H9 (cell line): Measurements from ENCODE around the gene NSUN2. TPM values are rescaled to one million over a fixed set of nuclear protein-coding genes. Genes with fewer than 3 reads are reported as not detected.

ENCODE experiments used
- DNase-seq: peaks from one replicate; pipeline ENCODE4 v3.0.0-alpha.2; 2017
- H2AFZ ChIP-seq: one replicate; pipeline ENCODE4 v1.6.1; 2013; ENCODE audit warnings: mild to moderate bottlenecking, low read length, control low read depth, moderate library complexity
- H2AK5ac ChIP-seq: 2 replicates; pipeline ENCODE4 v1.6.1; 2013; ENCODE audit warnings: low read length, control low read depth, mixed read lengths; ENCODE audit not compliant: insufficient read length
- H2BK120ac ChIP-seq: one replicate; pipeline ENCODE4 v1.6.1; 2013; ENCODE audit warnings: low read depth, mild to moderate bottlenecking, low read length, control low read depth, inconsistent platforms; ENCODE audit not compliant: poor library complexity, severe bottlenecking
- H2BK12ac ChIP-seq: 2 replicates; pipeline ENCODE4 v1.6.1; 2013; ENCODE audit warnings: low read length, control low read depth, mixed read lengths, low read depth; ENCODE audit not compliant: insufficient read length
- H2BK15ac ChIP-seq: 2 replicates; pipeline ENCODE4 v1.6.1; 2013; ENCODE audit warnings: low read depth, low read length, control low read depth
- H2BK20ac ChIP-seq: one replicate; pipeline ENCODE4 v1.6.1; 2013; ENCODE audit warnings: low read depth, mild to moderate bottlenecking, low read length, control low read depth, inconsistent platforms; ENCODE audit not compliant: poor library complexity, severe bottlenecking
- H2BK5ac ChIP-seq: 2 replicates; pipeline ENCODE4 v1.6.1; 2013; ENCODE audit warnings: low read length, control low read depth, mixed read lengths; ENCODE audit not compliant: insufficient read length
- H3K14ac ChIP-seq: 2 replicates; pipeline ENCODE4 v1.6.1; 2013; ENCODE audit warnings: low read length, control low read depth; ENCODE audit not compliant: insufficient read depth
- H3K18ac ChIP-seq: 2 replicates; pipeline ENCODE4 v1.6.1; 2013; ENCODE audit warnings: low read depth, mild to moderate bottlenecking, mixed read lengths, low read length, control low read depth; ENCODE audit not compliant: insufficient read length
- H3K23ac ChIP-seq: 2 replicates; pipeline ENCODE4 v1.6.1; 2013; ENCODE audit warnings: low read length, control low read depth, mixed read lengths, low read depth; ENCODE audit not compliant: insufficient read length
- H3K23me2 ChIP-seq: 2 replicates; pipeline ENCODE4 v1.6.1; 2013; ENCODE audit warnings: low read depth, mild to moderate bottlenecking, mixed read lengths, low read length, control low read depth; ENCODE audit not compliant: insufficient read length, poor library complexity, severe bottlenecking
- H3K27ac ChIP-seq: 2 replicates; pipeline ENCODE4 v1.5.1; 2013; ENCODE audit warnings: low read length, control low read depth, mixed read lengths, low read depth; ENCODE audit not compliant: insufficient read length
- H3K27me3 ChIP-seq: 2 replicates; pipeline ENCODE4 v1.6.1; 2013; ENCODE audit warnings: low read length, control low read depth, inconsistent platforms; ENCODE audit not compliant: insufficient read depth
- H3K4ac ChIP-seq: 2 replicates; pipeline ENCODE4 v1.6.1; 2013; ENCODE audit warnings: low read depth, mild to moderate bottlenecking, control low read depth, inconsistent platforms, low read length, moderate library complexity
- H3K4me1 ChIP-seq: 2 replicates; pipeline ENCODE4 v1.6.1; 2013; ENCODE audit warnings: low read length, control low read depth, inconsistent platforms; ENCODE audit not compliant: insufficient read depth
- H3K4me2 ChIP-seq: 2 replicates; pipeline ENCODE4 v1.6.1; 2013; ENCODE audit warnings: low read length, control low read depth, mixed read lengths; ENCODE audit not compliant: insufficient read length, insufficient read depth
- H3K56ac ChIP-seq: 2 replicates; pipeline ENCODE4 v1.6.1; 2013; ENCODE audit warnings: low read depth, mild to moderate bottlenecking, mixed read lengths, low read length, control low read depth; ENCODE audit not compliant: insufficient read length
- H3K79me1 ChIP-seq: 2 replicates; pipeline ENCODE4 v1.6.1; 2013; ENCODE audit warnings: low read depth, mild to moderate bottlenecking, moderate library complexity, low read length, control low read depth, inconsistent platforms; ENCODE audit not compliant: insufficient read depth, poor library complexity, severe bottlenecking
- H3K79me2 ChIP-seq: 2 replicates; pipeline ENCODE4 v1.6.1; 2013; ENCODE audit warnings: low read length, control low read depth, inconsistent platforms; ENCODE audit not compliant: insufficient read depth
- H3K9ac ChIP-seq: 2 replicates; pipeline ENCODE4 v1.6.1; 2013; ENCODE audit warnings: low read length, control low read depth, mixed read lengths; ENCODE audit not compliant: insufficient read length; ENCODE audit errors: extremely low read depth
- H3K9me3 ChIP-seq: one replicate; pipeline ENCODE4 v1.6.1; 2013; ENCODE audit warnings: low read depth, low read length, inconsistent platforms; ENCODE audit not compliant: control insufficient read depth
- H3T11ph ChIP-seq: one replicate; pipeline ENCODE4 v1.6.1; 2013; ENCODE audit warnings: mild to moderate bottlenecking, low read length, control low read depth, inconsistent platforms
- H4K20me1 ChIP-seq: one replicate; pipeline ENCODE4 v1.6.1; 2013; ENCODE audit not compliant: control insufficient read depth, insufficient read length, insufficient read depth
- H4K5ac ChIP-seq: 2 replicates; pipeline ENCODE4 v1.6.1; 2013; ENCODE audit warnings: low read depth, mild to moderate bottlenecking, mixed read lengths, low read length, control low read depth; ENCODE audit not compliant: insufficient read length
- H4K8ac ChIP-seq: replicated peaks from 2 replicates; pipeline ENCODE4 v1.6.1; 2013; ENCODE audit warnings: low read length, control low read depth, mixed read lengths, low read depth; ENCODE audit not compliant: insufficient read length
- H4K91ac ChIP-seq: 2 replicates; pipeline ENCODE4 v1.6.1; 2013; ENCODE audit warnings: low read depth, mild to moderate bottlenecking, moderate library complexity, mixed read lengths, low read length, control low read depth; ENCODE audit not compliant: insufficient read length
- H3K27ac Mint-ChIP-seq, 3 experiments: 2 replicates in 2 of 3; 3 replicates in 1 of 3; pipeline ENCODE4 v1.8.0; 2020 to 2021; ENCODE audit warnings: mixed read lengths in 3 of 3, mild to moderate bottlenecking in 1 of 3, moderate library complexity in 1 of 3
- H3K27me3 Mint-ChIP-seq: 2 replicates; pipeline ENCODE4 v1.8.0; 2021; ENCODE audit warnings: low read depth, mild to moderate bottlenecking, moderate library complexity, mixed read lengths
- H3K36me3 Mint-ChIP-seq, 3 experiments: 2 replicates in 2 of 3; 3 replicates in 1 of 3; pipeline ENCODE4 v1.8.0; 2020 to 2021; ENCODE audit warnings: low read depth in 3 of 3, mixed read lengths in 3 of 3; ENCODE audit not compliant: insufficient read depth in 1 of 3
- H3K4me1 Mint-ChIP-seq, 2 experiments: 2 replicates each; pipeline ENCODE4 v1.8.0; 2020; ENCODE audit warnings: mixed read lengths in 2 of 2
- H3K4me3 Mint-ChIP-seq, 2 experiments: 2 replicates in 1 of 2; 3 replicates in 1 of 2; pipeline ENCODE4 v1.8.0; 2020 to 2021; ENCODE audit warnings: mild to moderate bottlenecking in 2 of 2, mixed read lengths in 2 of 2, moderate library complexity in 1 of 2
- H3K9me3 Mint-ChIP-seq, 2 experiments: 2 replicates in 1 of 2; 3 replicates in 1 of 2; pipeline ENCODE4 v1.8.0; 2020; ENCODE audit warnings: mild to moderate bottlenecking in 2 of 2, mixed read lengths in 2 of 2, moderate library complexity in 1 of 2
- CTCF ChIP-seq: fragments of 200-600 bp; sonication (generic); conservative IDR thresholded peaks from 3 replicates; pipeline ENCODE4 v1.8.0; 2021; ENCODE audit warnings: antibody characterized with exemption, mild to moderate bottlenecking
- WGBS: extraction: QIAGEN DNeasy Blood & Tissue Kit; methylation state at CpG from one replicate; pipeline ENCODE4 v1.1.7; 2013; ENCODE audit warnings: missing lambda C conversion rate, low lambda C conversion rate, mixed read lengths; ENCODE audit not compliant: insufficient read length; ENCODE audit errors: extremely low coverage; 5-methylcytosine and 5-hydroxymethylcytosine counted together
- total RNA-seq: library from RNA; stranded (reverse); gene quantifications from 2 replicates; pipeline ENCODE4 v1.2.1, GENCODE V29; 2021

Gene NSUN2
- total RNA-seq, 1 experiment from 2014 or later = 115 TPM

DNA sequence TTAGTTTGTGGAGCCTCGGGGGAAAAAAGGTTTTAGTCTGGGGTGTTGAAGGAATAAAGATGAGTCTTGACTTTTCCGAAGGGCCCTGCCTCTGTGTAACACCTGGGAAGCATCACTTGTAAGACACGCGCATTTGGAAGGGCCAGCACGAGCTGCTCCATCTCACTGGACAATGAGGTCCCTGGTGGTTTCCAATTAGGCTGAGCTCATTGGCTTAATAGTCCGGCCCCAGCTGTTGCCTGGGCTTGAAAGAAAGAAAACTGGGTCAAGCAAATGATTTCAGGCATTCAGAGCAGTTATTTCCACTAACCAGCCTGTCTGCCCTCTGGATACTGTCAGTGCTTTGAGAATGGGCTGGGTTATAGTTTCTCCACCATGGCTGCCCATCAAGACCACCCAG is 64.5 kb downstream of the NSUN2 start:
- H2BK120ac ChIP-seq = no peak overlapping the region
- H3K23me2 ChIP-seq = no peaks in the 10 kb centered on the region
- no peak overlapping the region for H3T11ph ChIP-seq
- H3K79me2 ChIP-seq = no peaks in the 10 kb centered on the region
- no peak overlapping the region for H2BK20ac ChIP-seq
- no peak overlapping the region for H2AK5ac ChIP-seq
- no peak overlapping the region for H3K4me3 Mint-ChIP-seq
- H4K91ac ChIP-seq = no peak overlapping the region
- no peaks in the 10 kb centered on the region for H3K9me3 ChIP-seq
- H3K56ac ChIP-seq = no peak overlapping the region
- H3K27me3 ChIP-seq = no peaks in the 10 kb centered on the region
- H2BK12ac ChIP-seq = no peak overlapping the region
- H3K18ac ChIP-seq = no peak overlapping the region
- H3K9me3 Mint-ChIP-seq = no peaks in the 10 kb centered on the region
- H3K79me1 ChIP-seq = no peaks in the 10 kb centered on the region
- no peak overlapping the region for H3K14ac ChIP-seq
- WGBS = no CpG with 5 or more reads among the region's 6 CpGs
- no peak overlapping the region for H4K8ac ChIP-seq
- peaks cover 0 to 4% of the 10 kb centered on the region in 2 experiments; a peak in 2 of 4 replicates for H3K4me1 Mint-ChIP-seq
- H2BK5ac ChIP-seq = no peak overlapping the region
- no peak overlapping the region for H3K4ac ChIP-seq
- H3K4me1 ChIP-seq = no peaks in the 10 kb centered on the region
- H2AFZ ChIP-seq = no peak overlapping the region
- H3K9ac ChIP-seq = no peak overlapping the region
- no peak for TF ChIP-seq CTCF
- H2BK15ac ChIP-seq = no peak overlapping the region
- no peak overlapping the region for H3K23ac ChIP-seq
- H3K4me2 ChIP-seq = no peak overlapping the region
- peaks cover 7% of the 10 kb centered on the region for H3K27me3 Mint-ChIP-seq
- no peak overlapping the region for H4K5ac ChIP-seq
- no peak overlapping the region for H3K27ac ChIP-seq
- no peak overlapping the region for H3K27ac Mint-ChIP-seq
- H4K20me1 ChIP-seq = no peaks in the 10 kb centered on the region
- DNase-seq = no peak
- no peaks in the 10 kb centered on the region for H3K36me3 Mint-ChIP-seq
